Measurements from ENCODE around the gene PACS2.

DNA sequence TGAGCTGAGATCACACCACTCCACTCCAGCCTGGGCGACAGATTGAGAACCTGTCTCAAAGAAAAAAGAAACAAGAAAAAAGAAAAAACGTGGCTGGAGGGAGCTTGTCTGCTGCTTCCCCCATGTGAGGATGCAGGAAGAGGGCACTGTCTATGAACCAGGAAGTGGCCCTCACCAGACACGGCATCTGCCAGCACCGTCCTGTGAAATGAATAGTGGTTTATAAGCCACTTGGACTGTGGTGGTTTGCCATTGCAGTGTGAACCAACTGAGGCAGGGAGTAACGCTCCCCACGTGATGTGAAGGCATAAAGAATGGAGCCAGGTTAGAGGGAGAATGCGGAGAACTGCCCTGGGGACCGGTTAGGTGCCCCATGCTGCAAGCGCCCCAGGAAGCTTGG, 9.2 kb upstream of the PACS2 start:
- TF ChIP-seq EZH2 (IDR thresholded peaks at IDR 0.05; ENCODE audit: insufficient read depth, poor library complexity, severe bottlenecking) (no peak), EZH2phosphoT487 (IDR thresholded peaks at IDR 0.05; ENCODE audit: insufficient read depth, low read depth) (no peak)

Measured in GM23248 (cell line).